K562 (cell line): ENCODE data around the gene SPATS2. TPM values are rescaled to one million over a fixed set of nuclear protein-coding genes. Genes with fewer than 3 reads are reported as not detected.

Experiments used
- CBFA2T2 ChIP-seq: fragments of 450-650 bp; conservative IDR thresholded peaks from 2 replicates; pipeline ENCODE4 v1.6.1; 2017; ENCODE audit warnings: mild to moderate bottlenecking
- EGR1 ChIP-seq: fragments of 450-650 bp; conservative IDR thresholded peaks from 2 replicates; pipeline ENCODE4 v1.6.1; 2017; ENCODE audit warnings: mild to moderate bottlenecking
- FOXK2 ChIP-seq, 2 experiments: fragments of 450-650 bp; IDR thresholded peaks in 1 of 2; conservative IDR thresholded peaks in 1 of 2; 2 replicates each; pipeline ENCODE4 v1.6.1; 2016; ENCODE audit warnings: low read depth in 2 of 2, mild to moderate bottlenecking in 1 of 2
- KAT7 ChIP-seq: sonication (generic); formaldehyde crosslinking; IDR thresholded peaks from 2 replicates; pipeline ENCODE4 v1.8.0; 2022; ENCODE audit warnings: missing genetic modification reagents, mild to moderate bottlenecking, borderline replicate concordance
- KDM2B ChIP-seq: fragments of 250-450 bp; sonication (Bioruptor Pico); IDR thresholded peaks from 2 replicates; pipeline ENCODE4 v1.8.0; 2021; ENCODE audit warnings: mild to moderate bottlenecking, moderate library complexity
- LCOR ChIP-seq: sonication (generic); formaldehyde crosslinking; IDR thresholded peaks from 2 replicates; pipeline ENCODE4 v1.8.0; 2022; ENCODE audit warnings: mild to moderate bottlenecking, missing genetic modification reagents
- NEUROD1 ChIP-seq: fragments of 150-350 bp; IDR thresholded peaks from 2 replicates; pipeline ENCODE4 v1.6.1; 2014; ENCODE audit warnings: borderline replicate concordance, low read length, low read depth; ENCODE audit not compliant: partially characterized antibody
- SIN3A ChIP-seq, 2 experiments: fragments of 150-350 bp in 1 of 2; IDR thresholded peaks; 2 replicates each; pipeline ENCODE4 v1.6.1; 2011 to 2016; ENCODE audit warnings: borderline replicate concordance in 2 of 2, low read depth in 2 of 2, low read length in 2 of 2, mild to moderate bottlenecking in 2 of 2, moderate library complexity in 2 of 2; ENCODE audit not compliant: control insufficient read depth in 1 of 2
- SPI1 ChIP-seq: IDR thresholded peaks from 2 replicates; pipeline ENCODE4 v1.6.1; 2011; ENCODE audit warnings: low read depth, low read length, control low read depth, borderline replicate concordance
- TBP ChIP-seq: optimal IDR thresholded peaks from 2 replicates; pipeline ENCODE3; 2011; ENCODE audit warnings: low read depth, low read length, improper control_type of control experiment
- XRCC5 ChIP-seq: fragments of 200-400 bp; formaldehyde crosslinking; IDR thresholded peaks from 2 replicates; pipeline ENCODE4 v1.6.1; 2017; ENCODE audit warnings: low read depth, mild to moderate bottlenecking, low read length
- polyA plus RNA-seq, 8 experiments: library from polyadenylated mRNA; depleted of rRNA in 4 of 8; stranded (reverse) in 5 of 8; unstranded in 3 of 8; fragments of >200 nt; fragmentation: Nextera tagmentation in 2 of 8; fragmentation: Illumina TruSeq in 1 of 8; extraction: Ambion mirVana in 2 of 8; extraction: Trizol in 1 of 8; gene quantifications; 2 replicates each; pipeline versions ENCODE4 v1.2.1 to v1.2.3, GENCODE V29; 2011 to 2014; ENCODE audit warnings: inconsistent platforms in 1 of 8, missing spikeins in 1 of 8
- total RNA-seq, 7 experiments: library from RNA; depleted of rRNA in 6 of 7; stranded (reverse); fragments of >200 nt in 6 of 7; fragmentation: Illumina TruSeq in 2 of 7; extraction: Trizol in 2 of 7; gene quantifications; 2 replicates each; pipeline versions ENCODE4 v1.2.1 to v1.2.3, GENCODE V29; 2011 to 2021; ENCODE audit warnings: low replicate concordance in 1 of 7
- TF ChIP-seq, protein P1 (sequence below), 2 experiments: fragments of 450-650 bp; formaldehyde crosslinking in 1 of 2; IDR thresholded peaks; 2 replicates each; pipeline versions ENCODE4 v1.4.0 to v1.6.1; 2014 to 2020; ENCODE audit warnings: mild to moderate bottlenecking in 2 of 2, borderline replicate concordance in 1 of 2, low read depth in 1 of 2

SPATS2 gene
- total and polyA plus RNA-seq, 9 of the 15 experiments (the other 6 are each of a cell fraction or from before 2014, with no cell fraction given) = 5.4 to 48.2 (median 17.5) TPM

DNA sequence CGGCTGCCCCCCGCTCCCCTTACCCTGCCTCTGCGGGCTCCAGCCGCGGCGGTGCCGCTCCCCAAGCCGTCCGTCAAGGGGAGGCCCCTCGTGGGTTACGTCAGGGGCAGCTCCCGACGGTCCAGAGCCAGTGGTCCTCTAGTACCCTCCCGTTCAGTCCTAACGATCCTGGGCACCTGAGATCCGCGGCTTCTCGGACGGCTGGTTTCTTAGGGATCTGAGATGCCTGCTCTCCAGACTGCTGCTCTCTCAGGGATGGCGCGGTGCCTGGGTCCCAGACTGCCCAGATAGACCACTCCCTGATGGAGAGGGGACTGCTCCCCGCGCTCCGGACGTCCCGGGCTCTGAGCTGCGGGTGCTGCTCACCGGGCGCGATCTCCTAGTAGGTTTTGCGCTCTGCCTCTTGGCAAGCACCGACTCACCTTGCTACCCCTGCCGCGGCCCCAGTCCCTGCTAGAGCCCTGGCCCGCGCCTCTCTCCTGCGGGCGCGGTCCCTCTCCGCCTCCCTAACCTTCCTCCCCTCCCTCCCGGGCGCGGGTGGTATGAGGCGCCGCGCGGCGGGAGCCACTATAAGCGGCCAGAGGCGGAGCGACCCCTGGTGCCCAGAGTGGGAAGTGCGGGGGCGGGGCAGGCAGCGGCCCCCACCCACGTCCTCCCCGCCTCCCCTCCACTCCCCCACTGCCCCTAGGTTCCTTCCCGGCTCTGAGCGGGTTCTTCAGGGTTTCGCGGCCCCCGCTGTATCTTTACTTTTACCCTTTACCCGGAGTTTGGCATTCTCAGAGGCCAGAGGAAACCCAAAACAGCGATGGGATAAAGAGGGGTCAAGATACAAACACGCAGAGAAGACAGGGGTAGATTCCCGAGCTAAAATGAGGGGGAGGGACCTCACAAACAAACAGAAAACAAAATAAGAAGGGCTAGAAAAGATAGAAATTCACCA is 30.3 kb upstream of the SPATS2 start, which contains the start of gene C1QL4 (continued):
- TF ChIP-seq, protein P1, sequence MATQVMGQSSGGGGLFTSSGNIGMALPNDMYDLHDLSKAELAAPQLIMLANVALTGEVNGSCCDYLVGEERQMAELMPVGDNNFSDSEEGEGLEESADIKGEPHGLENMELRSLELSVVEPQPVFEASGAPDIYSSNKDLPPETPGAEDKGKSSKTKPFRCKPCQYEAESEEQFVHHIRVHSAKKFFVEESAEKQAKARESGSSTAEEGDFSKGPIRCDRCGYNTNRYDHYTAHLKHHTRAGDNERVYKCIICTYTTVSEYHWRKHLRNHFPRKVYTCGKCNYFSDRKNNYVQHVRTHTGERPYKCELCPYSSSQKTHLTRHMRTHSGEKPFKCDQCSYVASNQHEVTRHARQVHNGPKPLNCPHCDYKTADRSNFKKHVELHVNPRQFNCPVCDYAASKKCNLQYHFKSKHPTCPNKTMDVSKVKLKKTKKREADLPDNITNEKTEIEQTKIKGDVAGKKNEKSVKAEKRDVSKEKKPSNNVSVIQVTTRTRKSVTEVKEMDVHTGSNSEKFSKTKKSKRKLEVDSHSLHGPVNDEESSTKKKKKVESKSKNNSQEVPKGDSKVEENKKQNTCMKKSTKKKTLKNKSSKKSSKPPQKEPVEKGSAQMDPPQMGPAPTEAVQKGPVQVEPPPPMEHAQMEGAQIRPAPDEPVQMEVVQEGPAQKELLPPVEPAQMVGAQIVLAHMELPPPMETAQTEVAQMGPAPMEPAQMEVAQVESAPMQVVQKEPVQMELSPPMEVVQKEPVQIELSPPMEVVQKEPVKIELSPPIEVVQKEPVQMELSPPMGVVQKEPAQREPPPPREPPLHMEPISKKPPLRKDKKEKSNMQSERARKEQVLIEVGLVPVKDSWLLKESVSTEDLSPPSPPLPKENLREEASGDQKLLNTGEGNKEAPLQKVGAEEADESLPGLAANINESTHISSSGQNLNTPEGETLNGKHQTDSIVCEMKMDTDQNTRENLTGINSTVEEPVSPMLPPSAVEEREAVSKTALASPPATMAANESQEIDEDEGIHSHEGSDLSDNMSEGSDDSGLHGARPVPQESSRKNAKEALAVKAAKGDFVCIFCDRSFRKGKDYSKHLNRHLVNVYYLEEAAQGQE (IDR thresholded peaks at IDR 0.05; ENCODE audit: borderline replicate concordance) = peak; percentile 61
- TF ChIP-seq, protein P1 (CRISPR knock-in tag; IDR thresholded peaks at IDR 0.05; ENCODE audit: low read depth) = no peak
- TF ChIP-seq NEUROD1 = no peak
- TF ChIP-seq KAT7 (CRISPR knock-in tag) = peak; percentile 61; the same call in 1 of the 2 replicates
- no peak for TF ChIP-seq CBFA2T2
- peak; percentile 97 for TF ChIP-seq EGR1
- TF ChIP-seq SIN3A (IDR thresholded peaks at IDR 0.05; ENCODE audit: borderline replicate concordance in 2 of 2, control insufficient read depth in 1 of 2, low read depth in 2 of 2, low read length in 2 of 2) = 0 out of 4 replicates have a peak, but pooled peaks of 1 of the 2 experiments have one; percentile 8
- TF ChIP-seq KDM2B (CRISPR knock-in tag) = peak; percentile 95
- TF ChIP-seq TBP = peak; percentile 93
- peak; percentile 69; the same call in 1 of the 2 replicates for TF ChIP-seq LCOR (CRISPR knock-in tag)
- TF ChIP-seq FOXK2 (conservative IDR thresholded peaks at IDR 0.05 in 1 of 2, IDR thresholded peaks at IDR 0.05 in 1 of 2; ENCODE audit: low read depth in 2 of 2) = no peak
- no peak for TF ChIP-seq SPI1
- peak; percentile 58; the same call in 1 of the 2 replicates for TF ChIP-seq XRCC5
